GM12878 (cell line): ENCODE measurements around the gene NT5DC3. TPM values are rescaled to one million over a fixed set of nuclear protein-coding genes. Genes with fewer than 3 reads are reported as not detected.

ENCODE experiments used
- ATAC-seq: fragments of 200-7000 bp; cut with Tn5 transposase; 3 replicates; pipeline ENCODE4 v1.9.1; 2020; ENCODE audit warnings: mild to moderate bottlenecking, moderate library complexity
- BruUV-seq: library from RNA; stranded (reverse); fragments of 400-500 nt; replicated peaks from 2 replicates; lab custom pipeline; 2021; lab: Mats Ljungman, UMichigan
- CTCF ChIA-PET: fragments of 300-600 bp; sonication (Branson Sonifier 250); formaldehyde crosslinking; extraction: SDS; loops from one replicate; lab custom pipeline; 2021; ENCODE audit warnings: inconsistent platforms; lab: Yijun Ruan, JAX
- POLR2A ChIA-PET: fragments of 350-600 bp; formaldehyde crosslinking; extraction: SDS; loops from one replicate; lab custom pipeline; 2021; ENCODE audit warnings: inconsistent platforms; lab: Charles Lee
- RAD21 ChIA-PET: fragments of 300-600 bp; sonication (Branson Sonifier 250); formaldehyde crosslinking; loops from one replicate; lab custom pipeline; 2023; ENCODE audit warnings: antibody characterized with exemption; ENCODE audit not compliant: unreplicated experiment; lab: Charles Lee
- SMC1A ChIA-PET: fragments of 300-600 bp; sonication (Branson Sonifier 250); formaldehyde crosslinking; loops from one replicate; lab custom pipeline; 2023; ENCODE audit not compliant: unreplicated experiment, uncharacterized antibody; lab: Charles Lee
- DNase-seq: peaks from one replicate; pipeline ENCODE4 v3.0.0-alpha.2; 2011; ENCODE audit warnings: low read depth, low spot score
- FAIRE-seq: peaks from 3 replicates; lab custom pipeline; 2011; peaks lifted over from hg19 to GRCh38; lab: Jason Lieb, UNC
- H2AFZ ChIP-seq: 2 replicates; pipeline ENCODE4 v1.6.0; 2011; ENCODE audit warnings: low read depth, low read length, control low read depth; ENCODE audit not compliant: control insufficient read depth
- H3K27ac ChIP-seq: 2 replicates; pipeline ENCODE4 v1.5.1; 2011; ENCODE audit warnings: control low read depth; ENCODE audit not compliant: control insufficient read depth, insufficient read depth
- H3K27me3 ChIP-seq, 2 experiments: replicated peaks in 1 of 2; 2 replicates each; pipeline versions ENCODE4 v1.6.0 to v1.6.1; 2011; ENCODE audit warnings: low read length in 1 of 2; ENCODE audit not compliant: control insufficient read depth in 2 of 2, insufficient read depth in 2 of 2
- H3K36me3 ChIP-seq, 2 experiments: 2 replicates each; pipeline ENCODE4 v1.5.1; 2011; ENCODE audit warnings: low read length in 1 of 2; ENCODE audit not compliant: control insufficient read depth in 2 of 2, insufficient read depth in 2 of 2
- H3K4me1 ChIP-seq: 2 replicates; pipeline ENCODE4 v1.6.1; 2011; ENCODE audit warnings: mild to moderate bottlenecking, low read length, moderate library complexity, mixed read lengths; ENCODE audit not compliant: control insufficient read depth, insufficient read depth
- H3K4me2 ChIP-seq: 2 replicates; pipeline ENCODE4 v1.6.0; 2011; ENCODE audit warnings: control low read depth; ENCODE audit not compliant: control insufficient read depth, insufficient read depth
- H3K4me3 ChIP-seq: fragments of 200-600 bp; sonication (generic); 2 replicates; pipeline ENCODE4 v1.5.1; 2016
- H3K79me2 ChIP-seq: 2 replicates; pipeline ENCODE4 v1.6.0; 2011; ENCODE audit warnings: low read length; ENCODE audit not compliant: control insufficient read depth, insufficient read depth
- H3K9ac ChIP-seq: 2 replicates; pipeline ENCODE4 v1.8.0; 2011; ENCODE audit warnings: low read length, control low read depth, mixed read lengths; ENCODE audit not compliant: control insufficient read depth, insufficient read depth
- H3K9me3 ChIP-seq: replicated peaks from 3 replicates; pipeline ENCODE4 v1.5.1; 2011; ENCODE audit warnings: mild to moderate bottlenecking, low read length; ENCODE audit not compliant: control insufficient read depth, insufficient read depth
- H4K20me1 ChIP-seq: 2 replicates; pipeline ENCODE4 v1.6.0; 2011; ENCODE audit not compliant: control insufficient read depth, insufficient read depth
- CHD4 ChIP-seq: fragments of 200-600 bp; sonication (generic); IDR thresholded peaks from 2 replicates; pipeline ENCODE4 v1.6.1; 2016; ENCODE audit warnings: mild to moderate bottlenecking
- DPF2 ChIP-seq: fragments of 450-650 bp; IDR thresholded peaks from 2 replicates; pipeline ENCODE4 v1.6.1; 2017; ENCODE audit warnings: mild to moderate bottlenecking
- ETV6 ChIP-seq, 2 experiments: fragments of 450-650 bp in 1 of 2; IDR thresholded peaks in 1 of 2; conservative IDR thresholded peaks in 1 of 2; 2 replicates each; pipeline ENCODE4 v1.6.1; 2014; ENCODE audit warnings: antibody characterized with exemption in 1 of 2, borderline replicate concordance in 1 of 2, low read depth in 1 of 2, mild to moderate bottlenecking in 1 of 2, moderate library complexity in 1 of 2
- JUNB ChIP-seq: IDR thresholded peaks from 2 replicates; pipeline ENCODE4 v1.6.1; 2016; ENCODE audit warnings: antibody characterized with exemption, mild to moderate bottlenecking
- LARP7 ChIP-seq: fragments of 450-650 bp; IDR thresholded peaks from 2 replicates; pipeline ENCODE4 v1.6.1; 2017; ENCODE audit warnings: mild to moderate bottlenecking
- MAX ChIP-seq: IDR thresholded peaks from 2 replicates; pipeline ENCODE4 v1.6.1; 2012; ENCODE audit warnings: low read depth, low read length, improper control_type of control experiment
- MXI1 ChIP-seq: fragments of 150-350 bp; IDR thresholded peaks from 2 replicates; pipeline ENCODE4 v1.6.1; 2011; ENCODE audit warnings: low read depth, mild to moderate bottlenecking, inconsistent platforms, low read length, improper control_type of control experiment
- NFYA ChIP-seq: IDR thresholded peaks from 2 replicates; pipeline ENCODE4 v1.6.1; 2011; ENCODE audit warnings: low read depth, mild to moderate bottlenecking, low read length, improper control_type of control experiment, borderline replicate concordance
- NFYB ChIP-seq: IDR thresholded peaks from 2 replicates; pipeline ENCODE4 v1.6.1; 2011; ENCODE audit warnings: low read depth, mild to moderate bottlenecking, low read length, improper control_type of control experiment, moderate library complexity; ENCODE audit not compliant: insufficient read depth
- NR2F1 ChIP-seq: fragments of 450-650 bp; conservative IDR thresholded peaks from 2 replicates; pipeline ENCODE4 v1.6.1; 2017; ENCODE audit warnings: mild to moderate bottlenecking
- PBX3 ChIP-seq: IDR thresholded peaks from 2 replicates; pipeline ENCODE4 v1.6.1; 2011; ENCODE audit warnings: mild to moderate bottlenecking, low read depth, low read length, moderate library complexity; ENCODE audit not compliant: insufficient replicate concordance
- POLR2A ChIP-seq: IDR thresholded peaks from 2 replicates; pipeline ENCODE4 v1.6.1; 2011; ENCODE audit warnings: low read depth, mild to moderate bottlenecking, low read length
- POLR2AphosphoS5 ChIP-seq: IDR thresholded peaks from 2 replicates; pipeline ENCODE4 v1.6.1; 2011; ENCODE audit warnings: mild to moderate bottlenecking, low read length, inconsistent platforms
- RFX5 ChIP-seq: IDR thresholded peaks from 2 replicates; pipeline ENCODE4 v1.6.1; 2011; ENCODE audit warnings: low read depth, low read length, improper control_type of control experiment
- SIX5 ChIP-seq: IDR thresholded peaks from 2 replicates; pipeline ENCODE4 v1.6.1; 2011; ENCODE audit warnings: mild to moderate bottlenecking, low read depth, low read length, moderate library complexity; ENCODE audit not compliant: severe bottlenecking
- SMC3 ChIP-seq: IDR thresholded peaks from 2 replicates; pipeline ENCODE4 v1.6.1; 2011; ENCODE audit warnings: low read length, improper control_type of control experiment, borderline replicate concordance
- SREBF1 ChIP-seq: IDR thresholded peaks from 2 replicates; pipeline ENCODE4 v1.6.1; 2012; ENCODE audit warnings: mild to moderate bottlenecking, low read length
- STAT3 ChIP-seq: IDR thresholded peaks from 2 replicates; pipeline ENCODE4 v1.6.1; 2011; ENCODE audit warnings: low read depth, low read length, improper control_type of control experiment
- TAF1 ChIP-seq: IDR thresholded peaks from 2 replicates; pipeline ENCODE4 v1.6.1; 2011; ENCODE audit warnings: mild to moderate bottlenecking, low read depth, low read length, borderline replicate concordance
- TCF7 ChIP-seq: IDR thresholded peaks from 2 replicates; pipeline ENCODE4 v1.6.1; 2014; ENCODE audit warnings: antibody characterized with exemption, borderline replicate concordance
- in situ Hi-C: fragments of 300-500 bp; cut with MboI; formaldehyde crosslinking; loops from 9 replicates; pipeline ENCODE4 v1.14.3; 2018; ENCODE audit warnings: mixed read lengths
- intact Hi-C: fragments of 100-400 bp; cut with micrococcal nuclease; formaldehyde crosslinking; loops from one replicate; pipeline ENCODE4 v1.14.2; 2022; ENCODE audit not compliant: unreplicated experiment
- polyA plus RNA-seq, 11 experiments: library from polyadenylated mRNA; depleted of rRNA in 4 of 11; unstranded in 6 of 11; stranded (reverse) in 5 of 11; fragments of >200 nt; fragmentation: Nextera tagmentation in 4 of 11; fragmentation: Illumina TruSeq in 1 of 11; extraction: Ambion mirVana in 4 of 11; extraction: Trizol in 1 of 11; gene quantifications; 1 replicate in 1 of 11; 2 replicates in 10 of 11; pipeline versions ENCODE4 v1.2.1 to v1.2.3, GENCODE V29; 2011 to 2016; ENCODE audit warnings: inconsistent platforms in 2 of 11, missing spikeins in 2 of 11, low read depth in 1 of 11
- total RNA-seq, 4 experiments: library from RNA; depleted of rRNA in 3 of 4; stranded (reverse); fragments of >200 nt in 3 of 4; fragmentation: Illumina TruSeq in 1 of 4; extraction: Trizol in 1 of 4; gene quantifications; 2 replicates each; pipeline versions ENCODE4 v1.2.1 to v1.2.3, GENCODE V29; 2013 to 2021
- TF ChIP-seq, protein P1 (sequence below): fragments of 450-650 bp; IDR thresholded peaks from 2 replicates; pipeline ENCODE4 v1.6.1; 2017; ENCODE audit warnings: antibody characterized with exemption, mild to moderate bottlenecking, moderate library complexity

NT5DC3 gene
- total and polyA plus RNA-seq, 10 of the 15 experiments (the other 5 are each of a cell fraction or from before 2014, with no cell fraction given): 2.0 to 12.4 (median 5.9) TPM

- TF ChIP-seq, protein P1, sequence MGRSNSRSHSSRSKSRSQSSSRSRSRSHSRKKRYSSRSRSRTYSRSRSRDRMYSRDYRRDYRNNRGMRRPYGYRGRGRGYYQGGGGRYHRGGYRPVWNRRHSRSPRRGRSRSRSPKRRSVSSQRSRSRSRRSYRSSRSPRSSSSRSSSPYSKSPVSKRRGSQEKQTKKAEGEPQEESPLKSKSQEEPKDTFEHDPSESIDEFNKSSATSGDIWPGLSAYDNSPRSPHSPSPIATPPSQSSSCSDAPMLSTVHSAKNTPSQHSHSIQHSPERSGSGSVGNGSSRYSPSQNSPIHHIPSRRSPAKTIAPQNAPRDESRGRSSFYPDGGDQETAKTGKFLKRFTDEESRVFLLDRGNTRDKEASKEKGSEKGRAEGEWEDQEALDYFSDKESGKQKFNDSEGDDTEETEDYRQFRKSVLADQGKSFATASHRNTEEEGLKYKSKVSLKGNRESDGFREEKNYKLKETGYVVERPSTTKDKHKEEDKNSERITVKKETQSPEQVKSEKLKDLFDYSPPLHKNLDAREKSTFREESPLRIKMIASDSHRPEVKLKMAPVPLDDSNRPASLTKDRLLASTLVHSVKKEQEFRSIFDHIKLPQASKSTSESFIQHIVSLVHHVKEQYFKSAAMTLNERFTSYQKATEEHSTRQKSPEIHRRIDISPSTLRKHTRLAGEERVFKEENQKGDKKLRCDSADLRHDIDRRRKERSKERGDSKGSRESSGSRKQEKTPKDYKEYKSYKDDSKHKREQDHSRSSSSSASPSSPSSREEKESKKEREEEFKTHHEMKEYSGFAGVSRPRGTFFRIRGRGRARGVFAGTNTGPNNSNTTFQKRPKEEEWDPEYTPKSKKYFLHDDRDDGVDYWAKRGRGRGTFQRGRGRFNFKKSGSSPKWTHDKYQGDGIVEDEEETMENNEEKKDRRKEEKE: no peak
- TF ChIP-seq ETV6 (conservative IDR thresholded peaks at IDR 0.05 in 1 of 2, IDR thresholded peaks at IDR 0.05 in 1 of 2; ENCODE audit: borderline replicate concordance in 1 of 2, low read depth in 1 of 2): no peak
- TF ChIP-seq NFYB: no peak
- no peak for TF ChIP-seq MXI1
- no peak for TF ChIP-seq PBX3
- TF ChIP-seq JUNB: no peak
- no peak for TF ChIP-seq POLR2AphosphoS5
- no peak for TF ChIP-seq MAX
Observed at GRCh38 chr12:103824290-103824689, 16.7 kb downstream of the NT5DC3 start (continued).

GRCh38 chr12:103823871-103824270, 17.2 kb downstream of the NT5DC3 start:
- ChIA-PET RAD21 (no interaction called here), POLR2A (no interaction called here), CTCF (no interaction called here), SMC1A (no interaction called here)
- Histone ChIP-seq H4K20me1 (no peaks in the 10 kb centered on the region), H3K4me3 (no peak overlapping the region), H3K9me3 (no peaks in the 10 kb centered on the region; the same call in 2 of the 3 replicates), H2AFZ (no peak overlapping the region), H3K36me3 (no peaks in the 10 kb centered on the region; a peak in 1 of 4 replicates), H3K79me2 (no peaks in the 10 kb centered on the region), H3K4me2 (no peak overlapping the region), H3K9ac (no peak overlapping the region), H3K27me3 (no peaks in the 10 kb centered on the region), H3K4me1 (no peaks in the 10 kb centered on the region), H3K27ac (no peak overlapping the region)
- no TSS peak for BruUV-seq
- no peak for DNase-seq
- no peak for FAIRE-seq
- ATAC-seq: no peak
- in situ Hi-C loops: no loop called here
- intact Hi-C loops: no loop called here
- no peak for TF ChIP-seq NR2F1
- TF ChIP-seq TCF7: no peak
- no peak for TF ChIP-seq STAT3
- no peak for TF ChIP-seq DPF2
- TF ChIP-seq SIX5: no peak
- TF ChIP-seq POLR2A: no peak
- TF ChIP-seq NFYA: no peak
- TF ChIP-seq CHD4: no peak
- TF ChIP-seq RFX5: no peak
- no peak for TF ChIP-seq PBX3
- no peak for TF ChIP-seq TAF1
- no peak for TF ChIP-seq LARP7
- no peak for TF ChIP-seq SREBF1
- TF ChIP-seq SMC3: no peak
